AG09319 (cell line): ENCODE measurements around the gene LGALS9.
"Not testable (repeated sequence)": the region's sequence is repeated elsewhere in the genome, so short reads cannot be mapped to it uniquely, and the experiment has no call there.

Experiments
- DNase-seq: peaks from one replicate; pipeline ENCODE4 v3.0.0-alpha.2; 2010; ENCODE audit warnings: low read depth; ENCODE audit errors: extremely low read depth
- TF ChIP-seq, protein P1 (sequence below): IDR thresholded peaks from 2 replicates; pipeline ENCODE4 v1.5.1; 2011; ENCODE audit warnings: low read depth, mild to moderate bottlenecking, inconsistent platforms, low read length, moderate library complexity

The LGALS9 gene

GRCh38 chr17:27657620-27658019 lies 26.6 kb downstream of the LGALS9 start:
- DNase-seq: no peak
- TF ChIP-seq, protein P1, sequence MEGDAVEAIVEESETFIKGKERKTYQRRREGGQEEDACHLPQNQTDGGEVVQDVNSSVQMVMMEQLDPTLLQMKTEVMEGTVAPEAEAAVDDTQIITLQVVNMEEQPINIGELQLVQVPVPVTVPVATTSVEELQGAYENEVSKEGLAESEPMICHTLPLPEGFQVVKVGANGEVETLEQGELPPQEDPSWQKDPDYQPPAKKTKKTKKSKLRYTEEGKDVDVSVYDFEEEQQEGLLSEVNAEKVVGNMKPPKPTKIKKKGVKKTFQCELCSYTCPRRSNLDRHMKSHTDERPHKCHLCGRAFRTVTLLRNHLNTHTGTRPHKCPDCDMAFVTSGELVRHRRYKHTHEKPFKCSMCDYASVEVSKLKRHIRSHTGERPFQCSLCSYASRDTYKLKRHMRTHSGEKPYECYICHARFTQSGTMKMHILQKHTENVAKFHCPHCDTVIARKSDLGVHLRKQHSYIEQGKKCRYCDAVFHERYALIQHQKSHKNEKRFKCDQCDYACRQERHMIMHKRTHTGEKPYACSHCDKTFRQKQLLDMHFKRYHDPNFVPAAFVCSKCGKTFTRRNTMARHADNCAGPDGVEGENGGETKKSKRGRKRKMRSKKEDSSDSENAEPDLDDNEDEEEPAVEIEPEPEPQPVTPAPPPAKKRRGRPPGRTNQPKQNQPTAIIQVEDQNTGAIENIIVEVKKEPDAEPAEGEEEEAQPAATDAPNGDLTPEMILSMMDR: no peak

DNA sequence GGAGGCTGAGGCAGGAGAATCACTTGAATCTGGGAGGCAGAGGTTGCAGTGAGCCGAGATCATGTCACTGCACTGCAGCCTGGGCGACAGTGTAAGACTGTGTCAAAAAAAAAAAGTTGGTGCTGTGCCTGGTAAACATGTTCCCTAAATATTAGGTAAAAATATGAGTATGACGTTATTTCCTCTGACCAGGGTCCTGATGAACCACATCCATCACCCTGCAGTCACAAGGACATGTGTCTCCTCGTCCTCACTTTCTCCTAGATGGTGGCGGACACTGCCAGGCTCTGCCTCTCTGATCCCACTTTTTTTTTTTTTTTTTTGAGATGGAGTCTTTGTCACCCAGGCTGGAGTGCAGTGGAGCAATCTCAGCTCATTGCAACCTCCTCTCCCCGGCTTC lies 28.7 kb downstream of the LGALS9 start:
- TF ChIP-seq, protein P1: no peak
- no peak for DNase-seq

DNA sequence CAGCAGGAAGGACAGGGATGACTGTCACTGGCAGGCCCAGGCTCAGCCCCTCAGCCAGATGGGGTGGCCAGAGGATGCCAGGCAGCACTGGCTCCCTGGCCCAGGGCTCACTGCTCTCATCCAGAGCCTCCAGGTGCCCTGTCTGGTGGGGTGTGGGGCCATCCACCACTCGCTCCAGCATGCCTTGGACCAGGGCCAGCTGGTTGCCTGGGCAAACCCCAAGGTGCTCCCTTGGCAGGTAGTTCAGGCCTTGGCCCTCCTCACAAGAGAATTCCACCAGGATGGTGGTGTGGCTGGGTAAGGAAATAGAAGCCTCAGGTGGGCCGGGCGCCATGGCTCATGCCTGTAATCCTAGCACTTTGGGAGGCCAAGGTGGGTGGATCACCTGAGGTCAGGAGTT lies 29.4 kb downstream of the LGALS9 start:
- DNase-seq: no peak
- TF ChIP-seq, protein P1: no peak

- TF ChIP-seq, protein P1: no peak
- no peak for DNase-seq
Observed at GRCh38 chr17:27663936-27664605, 33.1 kb downstream of the LGALS9 start.

DNA sequence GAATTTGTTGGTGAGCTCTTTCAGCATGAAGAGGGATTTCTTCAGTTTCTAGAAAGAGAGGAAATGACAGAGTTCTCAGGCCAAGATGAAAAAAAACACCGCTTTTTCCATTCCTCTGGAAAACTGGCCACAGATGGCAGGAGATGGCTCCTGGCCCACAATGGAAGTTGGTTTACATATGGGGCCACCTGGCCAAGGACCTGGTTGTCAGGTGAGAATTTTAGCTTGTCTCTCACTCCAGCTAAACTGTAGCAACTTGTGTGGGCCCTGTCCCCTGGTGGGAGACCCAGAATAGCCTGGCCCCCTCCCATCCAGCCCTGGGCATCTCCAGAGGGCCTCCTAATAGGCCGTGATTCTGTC lies 33.6 kb downstream of the LGALS9 start:
- TF ChIP-seq, protein P1: no peak
- no peak for DNase-seq

GRCh38 chr17:27665549-27665948 lies 34.6 kb downstream of the LGALS9 start:
- TF ChIP-seq, protein P1: no peak
- no peak for DNase-seq

DNA sequence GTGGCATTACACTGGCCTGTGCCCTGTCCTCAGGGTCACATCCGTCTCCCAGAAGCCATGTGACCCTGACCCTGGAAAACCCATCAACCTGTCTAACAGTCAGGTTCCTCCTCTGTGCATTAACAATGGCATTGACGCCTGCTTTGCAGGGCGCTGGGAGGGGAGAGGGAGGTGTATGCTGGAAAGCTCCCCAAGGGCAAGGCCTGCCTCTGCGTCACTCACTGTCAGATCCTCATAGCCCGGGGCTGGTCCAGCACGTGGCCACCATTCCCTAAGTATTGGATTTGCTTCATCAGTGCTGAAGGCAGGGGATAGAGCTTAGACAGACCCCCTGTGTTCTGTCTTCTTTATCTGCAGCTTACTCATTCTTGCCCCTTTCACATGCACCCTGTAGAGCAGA lies 35.3 kb downstream of the LGALS9 start:
- not testable (repeated sequence) for DNase-seq
